ENCODE data around the gene CERS6. TPM values are rescaled to one million over a fixed set of nuclear protein-coding genes. Genes with fewer than 3 reads are reported as not detected.

The CERS6 gene
- polyA plus RNA-seq, 1 donor = 38.1 TPM

DNA sequence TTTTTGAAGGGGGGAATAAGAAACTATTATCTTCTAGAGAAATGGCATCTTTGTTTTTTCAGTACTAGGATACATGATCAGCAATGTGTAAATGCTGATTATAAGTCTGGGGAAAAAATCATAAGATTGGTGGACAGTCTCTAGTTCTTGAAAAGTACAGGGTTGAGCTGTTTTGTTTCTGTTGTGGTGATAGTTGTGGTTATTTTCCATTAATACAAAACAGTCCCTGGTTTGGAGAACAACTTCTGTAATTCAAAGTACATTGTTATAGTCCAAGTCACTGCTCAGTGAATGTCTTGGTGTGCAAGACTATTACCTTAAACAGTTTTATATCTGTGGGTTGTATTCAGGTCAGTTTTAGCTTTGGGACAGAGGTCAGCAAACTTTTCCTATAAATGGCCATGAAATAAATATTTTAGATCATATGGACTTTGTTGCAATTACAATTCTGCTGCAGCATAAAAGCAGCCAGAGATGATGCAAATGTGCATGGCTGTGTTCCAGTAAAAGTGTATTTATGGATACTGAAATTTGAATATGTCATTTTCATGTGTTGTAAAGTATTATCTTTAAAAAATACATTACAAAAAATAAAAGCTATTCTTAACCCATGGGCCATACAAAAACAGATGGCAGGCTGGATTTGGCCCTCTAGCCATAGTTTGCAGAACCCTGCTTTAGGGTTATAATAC lies 111.0 kb downstream of the CERS6 start:
- peak; percentile 64 for DNase-seq (ENCODE audit: low read depth)

DNA sequence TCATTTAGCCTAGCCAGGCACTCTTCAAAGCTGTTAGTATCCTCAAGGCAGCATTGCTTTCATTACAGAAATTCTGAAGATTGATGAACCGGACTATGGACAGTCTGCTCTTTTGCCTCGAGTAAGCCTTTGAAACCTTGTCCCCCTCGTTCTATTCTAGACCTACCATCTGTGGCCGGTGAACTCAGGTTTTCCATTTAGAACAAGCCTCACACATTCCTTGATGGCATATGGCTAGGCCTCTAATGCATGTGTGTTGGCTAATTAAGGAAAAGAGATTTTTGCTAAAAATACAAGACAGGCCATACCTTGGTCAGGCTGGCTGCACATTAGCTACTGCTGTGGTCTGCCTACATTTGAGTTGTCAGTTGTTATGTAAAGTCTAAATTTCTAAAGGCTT lies 111.8 kb downstream of the CERS6 start:
- no peak for DNase-seq (ENCODE audit: low read depth)

DNA sequence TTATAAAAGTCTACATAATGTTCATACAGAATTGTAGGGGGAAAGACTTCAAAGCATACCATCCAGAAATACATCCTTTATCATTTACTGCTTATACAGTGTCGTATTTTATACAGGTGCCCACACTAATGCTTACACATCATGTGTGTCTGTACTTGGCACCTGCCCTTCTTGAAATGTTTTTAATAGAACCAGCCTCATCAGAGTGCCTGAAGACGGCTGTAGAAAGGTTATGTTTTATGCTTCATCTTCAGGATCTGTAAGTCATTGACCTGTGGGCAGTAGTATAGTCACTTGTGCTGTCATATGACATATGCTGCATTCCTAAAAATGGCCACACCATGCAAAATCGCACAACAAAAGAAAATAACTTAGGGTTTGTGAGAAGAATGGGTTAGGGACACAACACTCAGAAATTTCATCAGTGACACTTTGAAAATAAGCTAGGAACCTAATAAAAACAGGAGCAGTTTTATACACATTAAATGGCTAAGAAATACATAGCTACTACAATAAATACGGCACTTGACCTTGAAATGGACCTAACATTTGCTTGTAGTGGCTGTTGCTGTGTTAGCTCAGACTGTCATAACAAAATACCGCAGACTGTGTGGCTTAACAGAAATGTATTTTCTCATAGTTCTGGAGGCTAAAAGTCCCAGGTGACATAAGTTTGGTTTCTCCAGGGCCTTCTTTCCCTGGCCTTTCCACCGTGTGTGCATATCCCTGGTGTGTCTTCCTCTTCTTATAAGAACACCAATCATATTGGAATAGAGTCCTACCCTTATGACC lies 112.6 kb downstream of the CERS6 start:
- no peak for DNase-seq (ENCODE audit: low read depth)

DNA sequence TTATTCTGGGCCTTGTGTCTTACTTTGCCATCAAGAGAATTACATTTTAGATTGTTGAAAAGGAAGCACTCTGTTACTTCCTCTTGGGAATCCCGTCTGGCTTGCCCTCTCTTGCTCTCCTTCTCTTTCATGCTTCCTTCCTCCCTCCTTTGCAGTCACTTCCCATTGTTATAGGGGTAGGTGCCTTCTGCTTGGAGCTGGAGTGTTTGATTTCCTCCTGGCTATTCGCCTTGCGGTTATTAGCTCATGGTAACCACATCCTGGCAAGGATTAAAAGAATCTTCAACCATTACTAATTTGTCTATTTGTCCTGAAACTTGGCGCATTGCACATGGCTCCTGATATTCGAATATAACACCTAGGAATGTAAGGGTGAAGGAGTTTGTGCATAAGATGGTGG lies 115.0 kb downstream of the CERS6 start:
- DNase-seq (ENCODE audit: low read depth) = no peak

DNA sequence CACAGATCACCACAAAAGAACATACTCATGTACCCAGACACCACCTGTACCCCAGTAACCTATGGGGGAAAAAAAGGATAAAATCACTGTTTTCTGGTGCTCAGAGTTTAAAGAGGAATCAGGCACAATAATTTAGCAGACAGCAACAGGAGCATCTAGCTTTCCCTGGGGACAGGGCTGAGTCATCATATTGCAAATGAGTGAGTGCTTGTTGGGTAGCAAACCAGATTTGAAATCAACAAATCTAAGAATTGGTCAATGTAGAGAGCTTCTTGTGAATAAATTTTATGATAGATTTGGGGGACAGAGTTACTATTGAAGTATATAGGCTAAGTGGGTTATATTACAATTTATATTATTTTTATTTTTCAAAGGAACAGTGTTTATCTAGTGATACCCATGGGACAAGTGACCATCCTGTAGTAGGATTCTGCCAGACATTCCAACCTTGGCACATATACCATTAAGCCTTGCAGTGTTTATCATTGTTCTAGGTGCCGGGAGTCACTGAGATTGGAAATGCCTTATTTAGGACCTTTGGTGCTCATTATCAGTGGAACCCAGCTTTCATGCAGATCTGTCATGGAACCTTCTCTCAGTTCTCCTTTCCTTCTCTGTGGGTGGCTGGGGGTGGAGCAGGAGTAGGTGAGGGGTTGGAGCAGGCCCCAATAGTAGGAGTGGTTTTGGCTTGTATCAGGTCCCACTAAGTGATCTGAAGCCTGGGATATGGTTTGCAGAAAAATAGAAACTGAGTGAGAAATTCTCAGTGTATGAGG lies 117.2 kb downstream of the CERS6 start:
- no peak for DNase-seq (ENCODE audit: low read depth)

DNA sequence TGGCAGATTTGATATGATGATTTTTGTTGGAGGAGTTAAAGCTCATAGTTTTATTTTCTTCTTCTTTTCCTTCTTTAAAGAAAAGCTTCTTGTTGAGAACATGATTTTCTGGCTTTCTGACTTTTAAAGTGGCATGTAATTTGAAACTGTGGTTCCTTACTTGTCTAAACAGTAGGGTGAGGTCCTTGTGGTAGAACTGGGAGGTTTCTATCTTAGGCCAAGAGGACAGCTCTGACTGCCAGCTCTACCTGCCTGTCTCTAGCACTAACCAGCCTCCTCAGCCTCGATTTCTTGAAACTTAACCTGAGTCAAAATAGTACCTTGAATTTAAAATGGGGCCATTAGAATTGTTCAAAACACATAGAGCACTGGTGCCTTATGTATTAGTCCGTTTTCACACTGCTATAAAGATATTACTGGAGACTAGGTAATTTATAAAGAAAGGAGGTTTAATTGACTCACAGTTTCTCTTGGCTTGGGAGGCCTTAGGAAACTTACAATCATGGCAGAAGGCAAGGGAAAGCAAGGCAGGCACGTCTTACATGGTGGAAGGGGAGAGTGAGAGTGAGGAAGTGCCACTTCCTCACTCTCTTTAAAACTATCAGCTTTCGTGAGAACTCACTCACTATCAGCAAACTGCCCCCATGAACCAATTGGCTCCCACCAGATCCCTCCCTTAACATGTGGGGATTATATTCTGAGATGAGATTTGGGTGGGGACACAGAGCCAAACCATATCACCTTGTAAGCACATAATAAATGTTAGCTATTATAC lies 119.0 kb downstream of the CERS6 start:
- no peak for DNase-seq (ENCODE audit: low read depth)

DNA sequence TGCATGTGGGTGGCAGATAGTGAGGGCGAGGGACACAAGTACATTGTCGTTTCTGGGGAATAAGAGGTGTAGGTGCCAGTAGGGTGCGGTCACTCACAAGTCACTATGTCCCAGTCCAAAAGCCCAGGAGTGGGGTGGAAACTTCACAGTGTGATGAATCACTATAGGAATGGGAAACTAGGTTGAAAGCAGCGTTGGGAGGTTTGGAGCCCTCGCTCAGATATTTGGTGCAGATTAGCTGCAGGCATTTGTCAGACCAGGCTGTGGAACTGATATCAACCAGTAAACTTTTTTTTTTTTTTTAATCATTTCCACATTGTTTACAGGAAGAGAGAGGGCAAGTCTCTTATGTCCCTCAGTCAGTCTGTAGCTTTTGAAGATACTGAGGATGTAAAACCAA lies 121.8 kb downstream of the CERS6 start:
- DNase-seq (ENCODE audit: low read depth) = no peak

DNA sequence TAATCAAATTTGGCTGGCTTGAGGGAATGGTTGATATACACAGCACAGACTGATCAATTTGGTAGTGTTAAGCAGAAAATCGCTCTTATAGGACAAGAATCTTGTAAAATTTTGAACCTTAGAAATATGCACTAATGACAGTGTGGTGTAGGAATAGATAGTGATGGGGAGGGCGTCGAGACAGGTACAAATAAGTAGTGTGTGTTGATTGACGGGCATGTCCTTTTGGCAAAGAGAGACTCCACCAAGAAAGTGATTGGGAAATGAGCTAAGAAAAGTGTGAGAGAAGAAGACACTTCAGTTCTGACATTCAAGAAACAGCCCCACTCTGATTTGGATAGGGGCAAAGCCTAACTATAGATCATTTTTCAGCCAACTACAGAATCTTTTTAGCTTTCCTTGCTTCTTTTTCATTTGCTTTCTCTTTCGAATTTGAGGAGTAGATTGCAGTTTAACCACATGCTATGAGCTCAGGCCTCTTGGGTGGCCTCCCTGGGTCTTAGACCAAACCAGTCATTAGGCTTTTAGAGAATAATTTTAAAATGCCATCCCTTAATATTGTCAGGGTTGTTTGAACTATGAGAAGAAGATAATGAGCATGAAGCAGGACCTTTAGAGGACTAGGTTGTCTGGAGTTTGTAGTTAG lies 127.1 kb downstream of the CERS6 start:
- no peak for DNase-seq (ENCODE audit: low read depth)

DNA sequence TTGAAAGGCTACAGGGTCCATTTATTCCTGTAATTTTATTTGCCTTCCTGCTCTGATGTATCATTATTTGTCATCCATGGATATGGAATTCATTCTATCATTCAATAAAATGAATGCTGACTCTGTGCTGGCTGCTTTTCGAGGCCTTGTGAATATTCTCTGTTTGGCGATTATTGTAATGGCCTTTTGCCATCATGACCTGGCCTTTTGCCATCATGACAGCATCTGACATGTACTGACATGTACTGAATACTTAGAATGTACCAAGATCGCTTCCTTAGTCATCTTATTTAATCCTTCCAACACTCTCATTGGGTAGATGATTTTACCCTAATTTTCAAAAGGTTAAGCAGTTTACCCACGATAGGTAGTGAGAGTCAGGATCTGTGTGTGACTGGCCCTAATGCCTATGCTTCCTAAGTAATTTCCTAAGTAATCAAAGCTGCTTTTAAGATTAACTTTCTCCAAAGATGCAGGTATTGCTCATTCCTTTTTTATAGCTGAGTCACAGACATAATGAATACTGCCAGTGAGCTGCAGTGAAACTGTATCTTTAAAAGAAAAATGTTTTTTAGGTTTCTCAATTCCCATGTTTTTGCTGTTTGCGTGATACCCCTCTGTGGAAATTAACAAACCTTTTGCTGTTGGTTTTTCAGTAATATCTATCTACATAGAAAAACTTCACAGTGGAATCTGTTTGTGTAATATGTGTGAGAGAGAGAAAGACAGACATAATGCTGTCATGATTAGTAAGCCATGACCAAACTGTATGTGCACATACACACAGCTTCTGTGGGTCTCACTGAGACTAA lies 127.8 kb downstream of the CERS6 start:
- DNase-seq (ENCODE audit: low read depth) = no peak

DNA sequence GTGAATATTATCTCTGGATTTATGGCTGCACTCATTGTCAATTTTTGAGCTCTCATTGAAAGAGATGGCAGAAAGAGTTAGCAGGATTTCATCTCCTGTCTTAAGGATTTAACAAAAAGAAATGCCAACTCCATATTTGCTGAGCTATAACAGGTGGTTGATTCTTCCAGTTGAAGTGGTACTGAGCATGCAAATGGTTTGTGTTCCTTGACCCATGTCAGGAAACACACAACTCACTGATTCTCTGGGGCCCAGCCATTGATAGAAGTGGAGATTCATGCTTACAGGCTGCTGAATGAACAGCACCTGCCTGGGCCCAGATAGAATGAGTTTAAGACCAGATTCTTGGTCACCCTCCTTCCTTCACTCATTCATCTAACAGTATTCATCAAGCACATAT lies 128.8 kb downstream of the CERS6 start:
- no peak for DNase-seq (ENCODE audit: low read depth)

DNA sequence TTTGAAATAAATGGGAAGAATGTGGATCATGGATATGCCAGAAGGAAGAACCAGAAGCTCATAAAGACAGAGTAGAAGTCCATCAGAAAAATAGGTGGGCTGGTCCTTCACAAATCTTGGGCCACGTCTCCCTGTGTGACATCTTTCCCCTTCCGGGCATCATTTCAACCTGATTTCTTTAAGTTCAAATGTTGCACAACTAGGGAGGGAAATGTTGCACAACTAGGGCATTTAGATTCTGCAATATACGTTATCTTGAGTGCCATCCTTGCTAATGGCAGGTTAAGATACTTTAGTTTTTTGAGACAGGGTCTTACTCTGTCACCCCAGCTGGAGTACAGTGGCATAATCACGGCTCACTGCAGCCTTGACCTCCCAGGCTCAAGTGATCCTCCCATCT lies 129.6 kb downstream of the CERS6 start:
- no peak for DNase-seq (ENCODE audit: low read depth)

DNA sequence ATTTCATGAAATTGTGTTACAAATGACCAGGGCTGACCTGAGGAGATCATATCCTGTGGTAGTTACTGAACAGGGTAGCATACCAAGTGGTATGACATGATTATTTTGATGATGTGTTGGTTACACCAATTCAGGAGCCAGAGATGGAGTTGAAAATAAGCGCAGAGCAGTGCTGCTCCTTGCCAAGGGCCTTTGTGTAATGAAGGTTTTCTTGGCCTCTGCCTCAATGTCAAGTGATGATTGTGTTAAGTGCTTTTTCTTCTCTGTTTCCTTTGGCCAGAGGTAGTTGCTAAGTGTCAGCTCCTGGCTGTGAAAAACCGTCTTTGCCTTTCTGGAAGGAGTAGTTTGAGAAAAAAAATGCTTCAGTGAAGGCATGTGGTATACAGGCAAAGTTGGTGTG lies 131.2 kb downstream of the CERS6 start:
- DNase-seq (ENCODE audit: low read depth) = no peak

DNA sequence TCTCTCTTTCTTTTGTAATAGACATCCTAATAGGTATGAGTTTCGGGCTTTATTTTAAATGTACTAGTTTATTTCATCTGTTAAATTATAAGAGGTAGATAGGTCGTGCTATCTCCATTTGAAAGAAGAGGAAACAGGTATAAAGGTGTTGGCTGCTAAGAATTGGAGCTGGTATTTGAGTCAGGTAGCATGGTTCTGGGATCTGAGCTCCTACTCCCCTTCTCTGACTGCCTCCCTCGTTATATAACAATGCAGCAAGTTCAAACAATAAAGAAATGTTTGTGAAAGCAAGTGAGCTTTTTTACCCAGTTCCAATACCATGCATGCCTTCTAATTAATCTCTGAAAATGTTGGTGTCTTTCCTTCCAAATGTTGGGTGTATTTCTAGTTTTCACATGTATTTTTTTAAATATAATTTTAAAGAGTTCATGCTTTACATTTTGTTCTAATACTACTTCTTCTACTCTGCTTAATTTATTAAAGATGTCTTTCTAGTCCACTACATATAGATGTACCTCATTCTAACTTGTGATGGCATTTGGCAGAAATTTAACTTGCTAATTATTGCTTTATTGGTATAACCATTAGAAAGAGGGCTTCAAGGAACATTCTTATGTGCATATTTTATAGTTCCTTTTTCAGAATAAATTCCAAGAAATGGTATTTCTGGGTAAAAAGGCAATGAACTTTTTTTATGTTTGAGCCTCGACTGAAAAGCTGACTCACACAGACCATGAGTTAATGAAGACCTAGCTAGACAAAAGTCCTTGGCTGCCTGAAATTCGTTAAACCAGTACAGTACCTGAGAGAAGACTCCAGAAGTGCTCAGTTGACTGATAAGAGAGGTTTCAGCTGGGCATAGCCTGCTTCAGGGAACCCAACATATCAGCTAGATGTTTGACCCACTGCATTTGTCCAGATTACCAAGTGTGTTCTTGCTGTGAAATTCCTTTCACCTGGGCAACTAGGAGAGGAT lies 133.5 kb downstream of the CERS6 start:
- DNase-seq (ENCODE audit: low read depth) = no peak

DNA sequence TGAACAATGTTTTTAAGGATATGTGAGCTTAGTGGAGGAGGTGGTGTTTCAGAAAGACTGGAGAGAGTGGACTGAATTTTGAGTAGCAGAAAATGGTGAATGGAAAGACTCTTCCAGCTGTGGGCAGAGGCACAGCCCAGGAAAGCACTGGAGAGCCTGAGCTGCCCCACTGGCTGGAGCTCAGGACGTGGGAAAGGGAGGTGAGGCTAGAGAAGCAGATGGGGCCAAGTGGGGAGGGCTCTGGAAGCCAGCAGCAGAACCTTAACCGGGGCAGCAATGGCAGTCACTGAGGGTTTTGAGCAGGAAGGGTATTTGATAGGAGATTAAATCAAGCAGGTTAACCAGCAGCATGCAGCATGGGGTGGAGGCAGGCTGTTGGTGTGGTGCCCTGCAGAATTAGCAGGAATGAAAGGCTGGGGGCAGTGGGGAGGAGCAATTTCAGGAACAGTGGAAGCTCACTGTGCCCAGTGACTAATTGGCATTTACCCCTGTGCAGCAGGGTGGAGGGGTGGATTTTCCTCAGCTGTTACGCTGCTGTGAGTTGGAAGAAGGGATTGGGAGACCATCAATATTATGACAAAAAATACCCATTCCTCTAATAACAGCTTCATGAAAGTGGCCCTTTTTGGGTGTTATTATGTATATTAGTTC lies 136.2 kb downstream of the CERS6 start:
- DNase-seq (ENCODE audit: low read depth) = no peak

DNA sequence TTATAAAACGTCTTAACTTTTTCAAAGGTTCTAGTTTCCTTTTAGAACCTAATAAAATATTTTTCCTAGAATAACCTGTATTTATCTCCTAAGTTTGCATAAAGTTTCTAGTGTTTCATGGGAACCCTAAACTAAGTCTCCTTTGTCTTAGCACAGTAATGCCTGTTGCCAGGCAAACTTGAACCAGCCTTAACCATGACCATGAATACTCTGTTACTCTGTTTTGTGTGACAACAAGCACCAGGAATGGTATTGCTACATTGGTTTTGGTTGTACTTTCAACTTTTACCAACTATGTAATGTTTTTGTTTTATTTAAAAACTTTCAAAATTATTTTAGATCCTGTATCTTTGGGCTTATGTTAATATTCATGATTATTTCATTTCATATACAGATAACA lies 137.6 kb downstream of the CERS6 start:
- DNase-seq (ENCODE audit: low read depth) = no peak

DNA sequence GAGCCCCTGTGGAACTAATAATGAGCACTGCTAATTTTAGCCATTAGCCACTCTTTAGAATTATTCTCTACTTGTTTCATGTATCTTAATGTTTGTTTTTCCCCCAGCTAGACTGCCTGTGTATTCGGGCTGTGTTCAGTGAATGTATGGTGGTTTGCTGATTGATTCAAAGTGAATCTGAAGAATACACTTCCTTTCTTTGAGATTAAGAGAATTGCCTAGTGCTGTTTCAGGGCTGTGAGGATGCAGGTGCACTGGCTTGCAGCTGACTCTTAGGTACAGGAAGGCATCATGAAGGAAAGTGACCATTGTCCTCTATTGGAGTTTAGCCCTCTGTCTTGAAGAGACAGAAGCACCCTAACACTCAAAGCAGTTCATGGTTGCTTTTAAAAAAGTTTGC lies 138.7 kb downstream of the CERS6 start:
- DNase-seq (ENCODE audit: low read depth) = no peak

DNA sequence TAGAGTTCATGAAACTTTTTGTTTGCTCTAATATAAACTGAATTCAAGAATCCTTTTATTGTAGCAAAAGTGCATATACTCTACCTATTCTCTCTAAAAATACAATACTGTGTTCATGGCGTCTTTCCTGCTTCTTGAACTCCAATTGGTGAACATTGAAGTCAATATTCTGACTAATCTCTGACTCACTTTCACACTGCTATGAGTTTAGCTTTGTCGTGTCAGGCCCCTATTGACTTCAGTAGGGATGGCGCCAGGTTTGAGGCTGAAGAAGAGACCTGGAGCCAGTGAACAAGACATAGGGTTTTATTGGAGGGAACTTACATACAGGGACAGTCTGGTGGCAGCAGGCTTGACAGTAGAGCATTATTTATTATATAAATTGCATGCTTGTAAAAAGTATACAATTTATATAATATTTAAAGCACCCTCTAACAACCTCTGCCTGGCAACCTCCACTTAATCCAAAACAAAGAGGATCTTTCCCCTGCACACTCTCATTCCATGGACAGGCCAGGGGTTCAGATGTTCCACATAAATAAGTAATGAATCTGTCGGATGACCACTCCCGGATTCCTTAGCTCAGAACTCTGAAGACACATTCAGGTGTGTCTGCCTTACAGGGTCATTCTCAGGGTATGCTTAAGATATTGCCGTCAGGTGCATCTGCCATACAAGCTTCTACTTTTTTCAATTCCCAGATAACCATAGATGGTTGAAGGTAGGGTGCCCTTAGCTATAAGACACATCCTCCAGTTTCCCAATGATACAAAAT lies 141.0 kb downstream of the CERS6 start:
- DNase-seq (ENCODE audit: low read depth) = no peak

DNA sequence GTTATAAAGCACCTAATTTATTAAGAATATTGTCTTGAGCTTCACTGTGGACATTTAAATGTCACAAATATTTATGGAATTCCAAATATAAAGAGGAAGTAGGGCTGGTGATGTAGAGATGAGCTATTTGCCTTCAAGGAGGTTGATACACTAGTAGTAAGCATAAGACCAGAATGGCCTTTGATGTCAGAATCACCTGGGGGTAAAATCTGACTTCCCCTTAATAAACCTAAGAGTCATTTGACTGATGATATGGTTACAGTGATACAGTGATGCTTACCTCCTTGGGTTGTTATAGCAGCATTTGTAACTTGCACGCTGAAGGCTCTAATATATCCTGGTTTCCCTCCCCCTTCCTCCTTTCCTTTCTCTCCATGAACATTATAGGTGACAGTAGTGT lies 143.7 kb downstream of the CERS6 start:
- no peak for DNase-seq (ENCODE audit: low read depth)

All from forelimb muscle (tissue), 1 donor.